ENCODE results near the gene PLEKHA4. TPM values are rescaled to one million over a fixed set of nuclear protein-coding genes. Genes with fewer than 3 reads are reported as not detected.
"Not testable (repeated sequence)": the region's sequence is repeated elsewhere in the genome, so short reads cannot be mapped to it uniquely, and the experiment has no call there.

Gene PLEKHA4
- total RNA-seq, 2 donors from 2014 or later, result 5.6 to 6.6 TPM

DNA sequence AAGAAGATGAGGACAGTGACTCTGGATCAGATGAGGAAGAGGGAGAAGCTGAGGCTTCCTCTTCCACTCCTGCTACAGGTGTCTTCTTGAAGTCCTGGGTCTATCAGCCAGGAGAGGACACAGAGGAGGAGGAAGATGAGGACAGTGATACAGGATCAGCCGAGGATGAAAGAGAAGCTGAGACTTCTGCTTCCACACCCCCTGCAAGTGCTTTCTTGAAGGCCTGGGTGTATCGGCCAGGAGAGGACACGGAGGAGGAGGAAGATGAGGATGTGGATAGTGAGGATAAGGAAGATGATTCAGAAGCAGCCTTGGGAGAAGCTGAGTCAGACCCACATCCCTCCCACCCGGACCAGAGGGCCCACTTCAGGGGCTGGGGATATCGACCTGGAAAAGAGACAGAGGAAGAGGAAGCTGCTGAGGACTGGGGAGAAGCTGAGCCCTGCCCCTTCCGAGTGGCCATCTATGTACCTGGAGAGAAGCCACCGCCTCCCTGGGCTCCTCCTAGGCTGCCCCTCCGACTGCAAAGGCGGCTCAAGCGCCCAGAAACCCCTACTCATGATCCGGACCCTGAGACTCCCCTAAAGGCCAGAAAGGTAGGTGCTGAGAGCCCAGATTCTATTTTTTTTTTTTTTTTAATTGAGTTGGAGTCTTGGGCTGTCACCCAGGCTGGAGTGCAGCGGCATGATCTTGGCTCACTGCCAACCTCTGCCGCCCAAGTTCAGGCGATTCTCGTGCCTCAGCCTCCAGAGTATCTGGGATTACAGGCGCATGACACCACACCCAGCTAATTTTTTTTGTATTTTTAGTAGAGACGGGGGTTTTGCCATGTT lies 6.1 kb upstream of the PLEKHA4 start:
- DNase-seq, result peak; percentile 65
- Histone ChIP-seq H3K27ac (peak overlapping the region; percentile 97), H3K9ac (ENCODE audit: low read depth in 2 of 2, low read length in 2 of 2) (peak overlapping the region; percentile 95 to 100), H3K27me3 (no peaks in the 10 kb centered on the region), H3K4me3 (peak overlapping the region; percentile 63), H3K4me1 (peaks cover 15% of the 10 kb centered on the region), H3K36me3 (no peaks in the 10 kb centered on the region), H3K9me3 (no peaks in the 10 kb centered on the region)
- intact Hi-C loops (cut with DNase I), result loop anchor here (10.0 kb wide), 1 partner anchor 90 kb away; the partner anchor contains the start of gene FTL
- TF ChIP-seq CTCF (IDR thresholded peaks at IDR 0.05), result no peak

GRCh38 chr19:48873476-48874302 lies 5.3 kb upstream of the PLEKHA4 start:
- H3K9ac ChIP-seq (ENCODE audit: low read depth in 2 of 2, low read length in 2 of 2), result peak overlapping the region; percentile 95 to 100
- peaks cover 15% of the 10 kb centered on the region for H3K4me1 ChIP-seq
- no peak for DNase-seq
- no peaks in the 10 kb centered on the region for H3K27me3 ChIP-seq
- TF ChIP-seq CTCF (IDR thresholded peaks at IDR 0.05), result no peak
- H3K4me3 ChIP-seq, result peak overlapping the region; percentile 63
- H3K27ac ChIP-seq, result peak overlapping the region; percentile 97
- no peaks in the 10 kb centered on the region for H3K36me3 ChIP-seq
- no peaks in the 10 kb centered on the region for H3K9me3 ChIP-seq
- intact Hi-C loops (cut with DNase I), result loop anchor here (10.0 kb wide), 1 partner anchor 91 kb away; the partner anchor contains the start of gene FTL

- H3K9ac ChIP-seq (ENCODE audit: low read depth in 2 of 2, low read length in 2 of 2), result peak overlapping the region; percentile 95 to 100
Observed at GRCh38 chr19:48872884-48873475, 4.6 kb upstream of the PLEKHA4 start.

GRCh38 chr19:48872182-48872883 lies 3.9 kb upstream of the PLEKHA4 start, which contains the start of gene PPP1R15A:
Gene PPP1R15A, plus strand, starts transcription at chr19:48872421. Its CDS starts 813 bp downstream, at chr19:48873234.
- Histone ChIP-seq H3K9me3 (no peaks in the 10 kb centered on the region), H3K4me3 (peak within 1 kb of the TSS; percentile 63), H3K27ac (peak within 1 kb of the TSS; percentile 97), H3K36me3 (no peaks in the 10 kb centered on the region), H3K9ac (ENCODE audit: low read depth in 2 of 2, low read length in 2 of 2) (peak within 1 kb of the TSS; percentile 95 to 100), H3K4me1 (peaks cover 15% of the 10 kb centered on the region), H3K27me3 (no peaks in the 10 kb centered on the region)
- peak; percentile 99 for DNase-seq
- intact Hi-C loops (cut with DNase I), result loop anchor here (10.0 kb wide), 1 partner anchor 92 kb away; the partner anchor contains the start of gene FTL
- TF ChIP-seq CTCF (IDR thresholded peaks at IDR 0.05), result no peak

More at GRCh38 chr19:48872884-48873475, 4.6 kb upstream of the PLEKHA4 start:
- peak; percentile 90 for DNase-seq
- H3K9me3 ChIP-seq, result no peaks in the 10 kb centered on the region
- H3K27ac ChIP-seq, result peak overlapping the region; percentile 97
- H3K36me3 ChIP-seq, result no peaks in the 10 kb centered on the region
- peaks cover 15% of the 10 kb centered on the region for H3K4me1 ChIP-seq
- no peaks in the 10 kb centered on the region for H3K27me3 ChIP-seq
- intact Hi-C loops (cut with DNase I), result loop anchor here (10.0 kb wide), 1 partner anchor 92 kb away; the partner anchor contains the start of gene FTL
- H3K4me3 ChIP-seq, result peak overlapping the region; percentile 63
- TF ChIP-seq CTCF (IDR thresholded peaks at IDR 0.05), result no peak

GRCh38 chr19:48871471-48872181 lies 3.2 kb upstream of the PLEKHA4 start:
- Histone ChIP-seq H3K4me1 (peaks cover 15% of the 10 kb centered on the region), H3K27ac (peak overlapping the region; percentile 97), H3K9ac (ENCODE audit: low read depth in 2 of 2, low read length in 2 of 2) (peak overlapping the region; percentile 37 to 100)
- not testable (repeated sequence) for H3K27me3 ChIP-seq, DNase-seq, H3K9me3 ChIP-seq, H3K36me3 ChIP-seq, H3K4me3 ChIP-seq
- intact Hi-C loops (cut with DNase I), result loop anchor here (10.0 kb wide), 1 partner anchor 93 kb away; the partner anchor contains the start of gene FTL
